ENCODE results near the gene GON7.

DNA sequence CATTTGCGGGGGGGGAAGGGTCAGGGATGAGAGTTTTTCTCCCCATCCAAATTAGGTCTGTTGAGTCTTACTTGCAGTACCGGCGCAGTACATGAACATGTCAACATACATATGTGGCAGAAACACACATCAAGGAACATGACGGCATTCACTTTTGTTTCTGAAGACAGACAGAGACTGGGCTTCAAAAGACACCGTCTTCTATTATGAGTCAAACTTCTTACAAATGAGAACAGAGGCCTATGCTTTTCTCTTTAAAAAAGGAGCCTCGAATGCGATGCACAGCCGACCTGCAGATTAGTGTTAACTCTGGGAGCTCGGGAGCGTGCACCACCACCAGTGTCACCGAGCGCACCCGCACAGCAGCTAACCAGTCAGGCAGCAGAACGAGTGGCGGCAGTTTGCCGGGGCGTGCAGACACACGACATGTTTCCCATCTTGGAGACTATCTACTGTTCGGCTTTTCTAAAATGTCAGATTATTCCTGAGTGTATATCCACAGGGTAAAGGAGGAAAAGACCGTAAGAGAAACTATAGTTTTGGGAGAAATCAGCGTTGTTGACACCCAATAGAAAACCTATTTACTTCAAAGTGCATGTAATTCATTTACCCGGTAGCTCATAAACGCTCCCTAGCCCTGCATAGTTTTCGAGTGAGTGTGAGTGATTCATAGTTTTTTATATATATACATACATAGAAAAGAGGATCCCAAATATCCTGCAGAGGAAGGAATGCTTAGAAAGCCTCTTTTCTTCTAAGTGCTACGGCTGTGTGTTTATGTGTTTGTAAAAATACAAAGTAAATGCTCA lies 33.2 kb upstream of the GON7 start:
- TF ChIP-seq, protein P1, sequence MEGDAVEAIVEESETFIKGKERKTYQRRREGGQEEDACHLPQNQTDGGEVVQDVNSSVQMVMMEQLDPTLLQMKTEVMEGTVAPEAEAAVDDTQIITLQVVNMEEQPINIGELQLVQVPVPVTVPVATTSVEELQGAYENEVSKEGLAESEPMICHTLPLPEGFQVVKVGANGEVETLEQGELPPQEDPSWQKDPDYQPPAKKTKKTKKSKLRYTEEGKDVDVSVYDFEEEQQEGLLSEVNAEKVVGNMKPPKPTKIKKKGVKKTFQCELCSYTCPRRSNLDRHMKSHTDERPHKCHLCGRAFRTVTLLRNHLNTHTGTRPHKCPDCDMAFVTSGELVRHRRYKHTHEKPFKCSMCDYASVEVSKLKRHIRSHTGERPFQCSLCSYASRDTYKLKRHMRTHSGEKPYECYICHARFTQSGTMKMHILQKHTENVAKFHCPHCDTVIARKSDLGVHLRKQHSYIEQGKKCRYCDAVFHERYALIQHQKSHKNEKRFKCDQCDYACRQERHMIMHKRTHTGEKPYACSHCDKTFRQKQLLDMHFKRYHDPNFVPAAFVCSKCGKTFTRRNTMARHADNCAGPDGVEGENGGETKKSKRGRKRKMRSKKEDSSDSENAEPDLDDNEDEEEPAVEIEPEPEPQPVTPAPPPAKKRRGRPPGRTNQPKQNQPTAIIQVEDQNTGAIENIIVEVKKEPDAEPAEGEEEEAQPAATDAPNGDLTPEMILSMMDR (IDR thresholded peaks at IDR 0.05 in 2 of 3, conservative IDR thresholded peaks at IDR 0.05 in 1 of 3; ENCODE audit: borderline replicate concordance in 1 of 3, insufficient read depth in 1 of 3, low read depth in 2 of 3, low read length in 2 of 3) = no peak
- no peak for TF ChIP-seq EZH2 (IDR thresholded peaks at IDR 0.05)
- TF ChIP-seq, protein P2, sequence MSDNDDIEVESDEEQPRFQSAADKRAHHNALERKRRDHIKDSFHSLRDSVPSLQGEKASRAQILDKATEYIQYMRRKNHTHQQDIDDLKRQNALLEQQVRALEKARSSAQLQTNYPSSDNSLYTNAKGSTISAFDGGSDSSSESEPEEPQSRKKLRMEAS (IDR thresholded peaks at IDR 0.05) = peak; percentile 85
- TF ChIP-seq TCF7L2 (IDR thresholded peaks at IDR 0.05; ENCODE audit: borderline replicate concordance, extremely low read depth, insufficient read depth, insufficient read length) = no peak
- no peak for TF ChIP-seq EGR1 (IDR thresholded peaks at IDR 0.05; ENCODE audit: low read depth)
- no peak for TF ChIP-seq SIN3A (IDR thresholded peaks at IDR 0.05; ENCODE audit: low read depth)
- no peak for TF ChIP-seq EZH2phosphoT487 (IDR thresholded peaks at IDR 0.05; ENCODE audit: borderline replicate concordance)
